K562 (cell line): Measurements from ENCODE around the gene TCF20. TPM values are rescaled to one million over a fixed set of nuclear protein-coding genes. Genes with fewer than 3 reads are reported as not detected.

Experiments used
- ESRRB ChIP-seq: fragments of 250-450 bp; sonication (Bioruptor Pico); IDR thresholded peaks from 2 replicates; pipeline ENCODE4 v1.5.0; 2020; ENCODE audit warnings: mild to moderate bottlenecking, moderate library complexity, borderline replicate concordance
- FOXA1 ChIP-seq: fragments of 450-650 bp; IDR thresholded peaks from 2 replicates; pipeline ENCODE4 v1.6.1; 2016; ENCODE audit warnings: mild to moderate bottlenecking, borderline replicate concordance
- FOXJ2 ChIP-seq: fragments of 200-800 bp; sonication (Bioruptor generic); IDR thresholded peaks from 2 replicates; pipeline ENCODE4 v1.6.1; 2016; ENCODE audit warnings: missing genetic modification characterization, missing compliant biosample characterization
- MLLT1 ChIP-seq, 2 experiments: fragments of 450-650 bp; IDR thresholded peaks; 2 replicates each; pipeline ENCODE4 v1.6.1; 2016
- RBBP5 ChIP-seq: fragments of 200-600 bp; sonication (generic); IDR thresholded peaks from 2 replicates; pipeline ENCODE4 v1.6.1; 2012; ENCODE audit warnings: borderline replicate concordance, mild to moderate bottlenecking, low read length, control low read depth, inconsistent platforms; ENCODE audit not compliant: insufficient read depth, poor library complexity, severe bottlenecking
- RUNX1 ChIP-seq: sonication (generic); IDR thresholded peaks from 2 replicates; pipeline ENCODE4 v1.6.1; 2016; ENCODE audit warnings: antibody characterized with exemption, low read depth
- SMC3 ChIP-seq: conservative IDR thresholded peaks from 2 replicates; pipeline ENCODE4 v1.6.1; 2011; ENCODE audit warnings: low read depth, low read length, improper control_type of control experiment; ENCODE audit not compliant: insufficient read depth
- SRF ChIP-seq, 2 experiments: fragments of 250-450, 450-650 bp in 1 of 2; sonication (Bioruptor Pico) in 1 of 2; sonication (generic) in 1 of 2; formaldehyde crosslinking; IDR thresholded peaks; 2 replicates each; pipeline versions ENCODE4 v1.5.0 to v1.5.1; 2020 to 2022; ENCODE audit warnings: mild to moderate bottlenecking in 1 of 2, missing genetic modification reagents in 1 of 2
- TAF9B ChIP-seq: fragments of 450-650 bp; IDR thresholded peaks from 2 replicates; pipeline ENCODE4 v1.6.1; 2018; ENCODE audit warnings: mild to moderate bottlenecking; ENCODE audit not compliant: partially characterized antibody
- ZNF407 ChIP-seq: fragments of 450-650 bp; IDR thresholded peaks from 2 replicates; pipeline ENCODE4 v1.6.1; 2016; ENCODE audit warnings: low read depth
- ZNF586 ChIP-seq: fragments of 450-650 bp; formaldehyde crosslinking; conservative IDR thresholded peaks from 2 replicates; pipeline ENCODE4 v1.4.0; 2020; ENCODE audit warnings: mild to moderate bottlenecking, moderate library complexity
- ZNF695 ChIP-seq: fragments of 450-650 bp; formaldehyde crosslinking; IDR thresholded peaks from 2 replicates; pipeline ENCODE4 v1.4.0; 2020; ENCODE audit warnings: mild to moderate bottlenecking, moderate library complexity
- polyA plus RNA-seq, 8 experiments: library from polyadenylated mRNA; depleted of rRNA in 4 of 8; stranded (reverse) in 5 of 8; unstranded in 3 of 8; fragments of >200 nt; fragmentation: Nextera tagmentation in 2 of 8; fragmentation: Illumina TruSeq in 1 of 8; extraction: Ambion mirVana in 2 of 8; extraction: Trizol in 1 of 8; gene quantifications; 2 replicates each; pipeline versions ENCODE4 v1.2.1 to v1.2.3, GENCODE V29; 2011 to 2014; ENCODE audit warnings: inconsistent platforms in 1 of 8, missing spikeins in 1 of 8
- total RNA-seq, 7 experiments: library from RNA; depleted of rRNA in 6 of 7; stranded (reverse); fragments of >200 nt in 6 of 7; fragmentation: Illumina TruSeq in 2 of 7; extraction: Trizol in 2 of 7; gene quantifications; 2 replicates each; pipeline versions ENCODE4 v1.2.1 to v1.2.3, GENCODE V29; 2011 to 2021; ENCODE audit warnings: low replicate concordance in 1 of 7
- TF ChIP-seq, protein P1 (sequence below): fragments of 250-450 bp; sonication (Bioruptor Pico); IDR thresholded peaks from 2 replicates; pipeline ENCODE4 v1.4.0; 2020; ENCODE audit warnings: mild to moderate bottlenecking, moderate library complexity
- TF ChIP-seq, protein P2 (sequence below): fragments of 250-450 bp; sonication (Bioruptor Pico); IDR thresholded peaks from 2 replicates; pipeline ENCODE4 v1.8.0; 2021; ENCODE audit warnings: borderline replicate concordance, mild to moderate bottlenecking, moderate library complexity; ENCODE audit not compliant: poor library complexity, severe bottlenecking

Gene TCF20
- total and polyA plus RNA-seq, 9 of the 15 experiments (the other 6 are each of a cell fraction or from before 2014, with no cell fraction given), result 0.35 to 43.6 (median 17.5) TPM

DNA sequence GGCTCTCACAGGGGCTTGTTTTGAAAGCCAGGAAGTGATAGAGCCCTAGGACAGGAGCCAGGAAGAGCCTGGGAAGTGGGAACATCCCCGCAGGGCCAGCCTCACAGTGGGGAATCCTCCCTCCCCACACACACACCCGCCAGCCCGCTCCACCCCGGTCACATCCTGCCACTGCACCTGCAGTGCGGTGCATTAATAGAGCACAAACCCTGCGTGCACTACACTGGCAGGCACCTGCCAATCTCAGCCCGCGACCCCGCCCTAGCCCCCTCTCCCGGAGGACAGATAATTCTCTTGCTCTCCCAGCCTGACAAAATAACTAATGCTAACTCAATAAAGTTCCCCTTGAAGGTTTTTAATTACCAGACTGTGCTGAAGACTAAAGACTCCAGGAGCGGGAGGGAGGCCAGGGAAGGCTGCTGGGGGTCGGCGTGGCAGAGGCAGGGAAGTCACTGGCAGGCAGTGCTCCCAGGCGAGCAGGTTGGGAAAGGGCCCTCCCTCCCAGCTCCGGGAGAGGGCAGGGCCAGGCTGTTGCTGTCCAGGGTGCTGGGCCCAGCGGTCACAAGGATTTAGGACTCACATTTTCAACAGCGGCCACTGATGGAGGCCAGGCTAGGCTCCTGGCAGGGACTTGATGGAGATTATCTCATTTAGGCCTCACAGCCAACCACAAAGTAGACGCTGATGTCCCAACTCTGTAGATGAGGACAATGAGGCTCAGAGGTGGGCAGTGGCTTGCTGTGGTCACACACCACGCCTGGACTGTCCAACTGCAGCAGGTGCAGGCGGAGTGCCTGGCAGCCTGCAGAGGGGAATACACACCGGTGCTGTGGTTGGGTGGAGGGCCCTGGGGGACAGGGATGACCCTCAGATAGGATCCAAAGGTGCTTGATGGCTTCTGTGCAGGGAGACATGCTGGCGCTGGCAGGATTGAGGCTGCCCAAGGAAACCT is 23.9 kb upstream of the TCF20 start (continued):
- TF ChIP-seq SMC3 (no peak), ZNF695 (no peak), RUNX1 (no peak), FOXJ2 (no peak), TAF9B (no peak), ZNF586 (CRISPR knock-in tag) (no peak), FOXA1 (no peak), MLLT1 (IDR thresholded peaks at IDR 0.05) (no peak), SRF (CRISPR knock-in tag; IDR thresholded peaks at IDR 0.05) (0 out of 4 replicates have a peak, but pooled peaks of 1 of the 2 experiments have one; percentile 20), ESRRB (CRISPR knock-in tag) (no peak), ZNF407 (no peak), RBBP5 (no peak)
- TF ChIP-seq, protein P1, sequence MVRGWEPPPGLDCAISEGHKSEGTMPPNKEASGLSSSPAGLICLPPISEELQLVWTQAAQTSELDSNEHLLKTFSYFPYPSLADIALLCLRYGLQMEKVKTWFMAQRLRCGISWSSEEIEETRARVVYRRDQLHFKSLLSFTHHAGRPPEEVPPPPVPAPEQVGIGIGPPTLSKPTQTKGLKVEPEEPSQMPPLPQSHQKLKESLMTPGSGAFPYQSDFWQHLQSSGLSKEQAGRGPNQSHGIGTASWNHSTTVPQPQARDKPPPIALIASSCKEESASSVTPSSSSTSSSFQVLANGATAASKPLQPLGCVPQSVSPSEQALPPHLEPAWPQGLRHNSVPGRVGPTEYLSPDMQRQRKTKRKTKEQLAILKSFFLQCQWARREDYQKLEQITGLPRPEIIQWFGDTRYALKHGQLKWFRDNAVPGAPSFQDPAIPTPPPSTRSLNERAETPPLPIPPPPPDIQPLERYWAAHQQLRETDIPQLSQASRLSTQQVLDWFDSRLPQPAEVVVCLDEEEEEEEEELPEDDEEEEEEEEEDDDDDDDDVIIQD (CRISPR knock-in tag), result no peak
- TF ChIP-seq, protein P2, sequence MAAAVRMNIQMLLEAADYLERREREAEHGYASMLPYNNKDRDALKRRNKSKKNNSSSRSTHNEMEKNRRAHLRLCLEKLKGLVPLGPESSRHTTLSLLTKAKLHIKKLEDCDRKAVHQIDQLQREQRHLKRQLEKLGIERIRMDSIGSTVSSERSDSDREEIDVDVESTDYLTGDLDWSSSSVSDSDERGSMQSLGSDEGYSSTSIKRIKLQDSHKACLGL (CRISPR knock-in tag), result no peak
